H1 (cell line): ENCODE measurements around the gene PRKCA. TPM values are rescaled to one million over a fixed set of nuclear protein-coding genes. Genes with fewer than 3 reads are reported as not detected.
A peak's percentile ranks its signal among the peaks of the same experiment; 100 is the strongest.

Source experiments
- CTCF ChIA-PET: fragments of 300-600 bp; sonication (Branson Sonifier 250); formaldehyde crosslinking; loops from one replicate; lab custom pipeline; 2021; ENCODE audit not compliant: partially characterized antibody; lab: Charles Lee
- POLR2A ChIA-PET: fragments of 300-600 bp; sonication (Branson Sonifier 250); formaldehyde crosslinking; loops from one replicate; lab custom pipeline; 2021; ENCODE audit warnings: inconsistent platforms; ENCODE audit not compliant: partially characterized antibody; lab: Charles Lee
- DNase-seq, 2 experiments: peaks; one replicate each; pipeline versions ENCODE4 v3.0.0 to v3.0.0-alpha.2; 2010 to 2022; ENCODE audit warnings: low spot score in 2 of 2, low read depth in 1 of 2, mixed read lengths in 1 of 2
- FAIRE-seq: peaks from 2 replicates; lab custom pipeline; 2011; peaks lifted over from hg19 to GRCh38; lab: Jason Lieb, UNC
- H2AFZ ChIP-seq: 2 replicates; pipeline ENCODE4 v1.8.1; 2012; ENCODE audit warnings: low read length, inconsistent platforms
- H2AK5ac ChIP-seq: 2 replicates; pipeline ENCODE4 v1.6.1; 2013; ENCODE audit warnings: low read depth, low read length
- H2BK120ac ChIP-seq: replicated peaks from 2 replicates; pipeline ENCODE3; 2013; ENCODE audit warnings: low read depth, low read length, inconsistent platforms
- H2BK12ac ChIP-seq: 2 replicates; pipeline ENCODE4 v1.6.1; 2013; ENCODE audit warnings: low read depth, low read length
- H2BK15ac ChIP-seq: 2 replicates; pipeline ENCODE4 v1.6.1; 2013; ENCODE audit warnings: low read length
- H2BK20ac ChIP-seq: 2 replicates; pipeline ENCODE4 v1.6.1; 2013; ENCODE audit warnings: low read length
- H2BK5ac ChIP-seq: 2 replicates; pipeline ENCODE4 v1.6.1; 2013; ENCODE audit warnings: low read depth, low read length
- H3K14ac ChIP-seq: 2 replicates; pipeline ENCODE4 v1.6.1; 2013; ENCODE audit warnings: inconsistent platforms; ENCODE audit not compliant: insufficient read length
- H3K18ac ChIP-seq: 2 replicates; pipeline ENCODE4 v1.6.1; 2013; ENCODE audit warnings: low read length; ENCODE audit errors: extremely low read depth
- H3K23ac ChIP-seq: 2 replicates; pipeline ENCODE4 v1.6.1; 2013; ENCODE audit warnings: inconsistent platforms; ENCODE audit not compliant: insufficient read length
- H3K23me2 ChIP-seq: 2 replicates; pipeline ENCODE4 v1.6.1; 2013; ENCODE audit warnings: low read depth, low read length
- H3K27ac ChIP-seq: 2 replicates; pipeline ENCODE4 v1.6.1; 2011; ENCODE audit warnings: low read depth, low read length, inconsistent platforms
- H3K27me3 ChIP-seq, 4 experiments: replicated peaks in 1 of 4; 1 replicate in 1 of 4; 2 replicates in 3 of 4; pipeline versions ENCODE4 v1.6.1 to v1.8.1; 2011 to 2013; ENCODE audit warnings: low read length in 3 of 4, mild to moderate bottlenecking in 3 of 4, inconsistent platforms in 2 of 4, mixed read lengths in 2 of 4, moderate library complexity in 1 of 4; ENCODE audit not compliant: control insufficient read depth in 3 of 4, insufficient read depth in 3 of 4; ENCODE audit errors: extremely low read depth in 1 of 4
- H3K36me3 ChIP-seq, 4 experiments: 2 replicates each; pipeline versions ENCODE4 v1.6.1 to v1.8.1; 2011 to 2013; ENCODE audit warnings: mild to moderate bottlenecking in 4 of 4, low read length in 3 of 4, moderate library complexity in 2 of 4, control low read depth in 1 of 4, inconsistent platforms in 1 of 4; ENCODE audit not compliant: insufficient read depth in 4 of 4, control insufficient read depth in 2 of 4
- H3K4ac ChIP-seq: replicated peaks from 2 replicates; pipeline ENCODE3; 2013; ENCODE audit warnings: low read length, low read depth, mixed read lengths, inconsistent platforms; ENCODE audit not compliant: insufficient read length
- H3K4me1 ChIP-seq, 4 experiments: replicated peaks in 1 of 4; 1 replicate in 1 of 4; 2 replicates in 3 of 4; pipeline versions ENCODE4 v1.6.1 to v1.8.1; 2011 to 2013; ENCODE audit warnings: low read length in 3 of 4, inconsistent platforms in 2 of 4, mixed read lengths in 1 of 4; ENCODE audit not compliant: insufficient read depth in 4 of 4, control insufficient read depth in 3 of 4
- H3K4me2 ChIP-seq, 2 experiments: 2 replicates each; pipeline versions ENCODE4 v1.6.1 to v1.8.1; 2011 to 2013; ENCODE audit warnings: low read depth in 2 of 2, low read length in 2 of 2, control low read depth in 1 of 2, inconsistent platforms in 1 of 2, mild to moderate bottlenecking in 1 of 2; ENCODE audit not compliant: insufficient read depth in 1 of 2
- H3K4me3 ChIP-seq, 4 experiments: fragments of 200-600, 300-600 bp in 1 of 4; sonication (generic), shearing (Covaris generic), sonication (Bioruptor Twin) in 1 of 4; 2 replicates each; pipeline versions ENCODE4 v1.5.1 to v1.8.1; 2011 to 2016; ENCODE audit warnings: low read length in 4 of 4, low read depth in 3 of 4, control low read depth in 2 of 4, inconsistent platforms in 2 of 4, mild to moderate bottlenecking in 2 of 4, mixed read lengths in 1 of 4, moderate library complexity in 1 of 4; ENCODE audit not compliant: insufficient read depth in 2 of 4; ENCODE audit errors: extremely low read depth in 1 of 4
- H3K56ac ChIP-seq: replicated peaks from 2 replicates; pipeline ENCODE3; 2013; ENCODE audit warnings: low read depth, mild to moderate bottlenecking, mixed read lengths, low read length, inconsistent platforms; ENCODE audit not compliant: insufficient read length
- H3K79me1 ChIP-seq: 2 replicates; pipeline ENCODE4 v1.6.1; 2013; ENCODE audit warnings: low read depth, low read length, control low read depth
- H3K79me2 ChIP-seq, 2 experiments: 2 replicates each; pipeline versions ENCODE4 v1.6.1 to v1.8.1; 2012 to 2013; ENCODE audit warnings: low read length in 2 of 2, mild to moderate bottlenecking in 2 of 2, inconsistent platforms in 1 of 2; ENCODE audit not compliant: insufficient read depth in 2 of 2, control insufficient read depth in 1 of 2
- H3K9ac ChIP-seq, 4 experiments: replicated peaks in 1 of 4; 1 replicate in 1 of 4; 2 replicates in 3 of 4; pipeline versions ENCODE4 v1.6.1 to v1.8.1; 2011 to 2013; ENCODE audit warnings: low read depth in 3 of 4, low read length in 3 of 4, control low read depth in 2 of 4, mild to moderate bottlenecking in 2 of 4, moderate library complexity in 2 of 4, inconsistent platforms in 1 of 4; ENCODE audit errors: extremely low read depth in 1 of 4
- H3K9me3 ChIP-seq, 2 experiments: 2 replicates each; pipeline versions ENCODE4 v1.6.1 to v1.8.1; 2012 to 2013; ENCODE audit warnings: mild to moderate bottlenecking in 2 of 2, moderate library complexity in 2 of 2, control low read depth in 1 of 2, inconsistent platforms in 1 of 2, low read depth in 1 of 2, low read length in 1 of 2, mixed read lengths in 1 of 2; ENCODE audit not compliant: insufficient read depth in 2 of 2
- H4K20me1 ChIP-seq, 2 experiments: replicated peaks in 1 of 2; 2 replicates each; pipeline versions ENCODE3 to v1.8.1; 2011 to 2013; ENCODE audit warnings: inconsistent platforms in 2 of 2, low read length in 2 of 2, mild to moderate bottlenecking in 1 of 2; ENCODE audit not compliant: insufficient read depth in 2 of 2, control insufficient read depth in 1 of 2
- H4K5ac ChIP-seq: 2 replicates; pipeline ENCODE4 v1.6.1; 2013; ENCODE audit warnings: low read length, low read depth, mixed read lengths, inconsistent platforms; ENCODE audit not compliant: insufficient read length
- H4K8ac ChIP-seq: 2 replicates; pipeline ENCODE4 v1.8.0; 2013; ENCODE audit warnings: mild to moderate bottlenecking, moderate library complexity, low read length, inconsistent platforms; ENCODE audit not compliant: insufficient read depth; ENCODE audit errors: extremely low read depth
- H4K91ac ChIP-seq: replicated peaks from 2 replicates; pipeline ENCODE3; 2013; ENCODE audit warnings: low read length, mixed read lengths, inconsistent platforms; ENCODE audit not compliant: insufficient read length
- GABPA ChIP-seq: IDR thresholded peaks from 2 replicates; pipeline ENCODE4 v1.6.1; 2011; ENCODE audit warnings: mild to moderate bottlenecking, low read length, moderate library complexity, borderline replicate concordance; ENCODE audit not compliant: insufficient read depth
- JUN ChIP-seq: IDR thresholded peaks from 2 replicates; pipeline ENCODE4 v1.6.1; 2011; ENCODE audit warnings: low read depth, mild to moderate bottlenecking, improper control_type of control experiment, low read length
- SIN3A ChIP-seq, 2 experiments: IDR thresholded peaks in 1 of 2; conservative IDR thresholded peaks in 1 of 2; 2 replicates each; pipeline ENCODE4 v1.6.1; 2011 to 2012; ENCODE audit warnings: low read length in 2 of 2, improper control_type of control experiment in 1 of 2, low read depth in 1 of 2, mild to moderate bottlenecking in 1 of 2
- SIRT6 ChIP-seq: IDR thresholded peaks from one replicate; pipeline ENCODE4 v1.7.1; 2012; ENCODE audit warnings: low read length, inconsistent platforms
- SIX5 ChIP-seq: IDR thresholded peaks from 2 replicates; pipeline ENCODE4 v1.6.1; 2011; ENCODE audit warnings: mild to moderate bottlenecking, low read depth, low read length
- SP4 ChIP-seq: IDR thresholded peaks from 2 replicates; pipeline ENCODE4 v1.6.1; 2012; ENCODE audit warnings: low read length, inconsistent platforms
- WGBS, 2 experiments: shearing (Covaris generic) in 1 of 2; methylation state at CpG; one replicate each; pipeline versions ENCODE4 v1.1.6 to v1.1.7; 2013 to 2015; ENCODE audit warnings: low lambda C conversion rate in 2 of 2, mixed read lengths in 2 of 2, inconsistent platforms in 1 of 2, low coverage in 1 of 2, missing lambda C conversion rate in 1 of 2; ENCODE audit not compliant: insufficient replicate concordance in 2 of 2, insufficient coverage in 1 of 2, insufficient read length in 1 of 2; ENCODE audit errors: extremely low coverage in 1 of 2, missing lambda C conversion rate in 1 of 2; 5-methylcytosine and 5-hydroxymethylcytosine counted together
- polyA plus RNA-seq, 7 experiments: library from polyadenylated mRNA; depleted of rRNA in 3 of 7; stranded (reverse) in 5 of 7; unstranded in 2 of 7; fragments of >200 nt in 5 of 7; fragments of 200-250 nt in 2 of 7; gene quantifications; 1 replicate in 5 of 7; 2 replicates in 1 of 7; 4 replicates in 1 of 7; pipeline versions ENCODE4 v1.2.1 to v1.2.3, GENCODE V29; 2011 to 2013; ENCODE audit warnings: missing spikeins in 2 of 7, mixed read lengths in 2 of 7
- total RNA-seq: library from RNA; stranded (reverse); fragmentation: NEBNext Ultra II Directional; extraction: Animal tissue kit (Norgen Biotek cat#: 25700); gene quantifications from 2 replicates; pipeline ENCODE4 v1.2.1, GENCODE V29; 2021

Gene PRKCA
- total and polyA plus RNA-seq, 2 of the 8 experiments (the other 6 are each of a cell fraction or from before 2014, with no cell fraction given) = 5.8 to 17.8 TPM

DNA sequence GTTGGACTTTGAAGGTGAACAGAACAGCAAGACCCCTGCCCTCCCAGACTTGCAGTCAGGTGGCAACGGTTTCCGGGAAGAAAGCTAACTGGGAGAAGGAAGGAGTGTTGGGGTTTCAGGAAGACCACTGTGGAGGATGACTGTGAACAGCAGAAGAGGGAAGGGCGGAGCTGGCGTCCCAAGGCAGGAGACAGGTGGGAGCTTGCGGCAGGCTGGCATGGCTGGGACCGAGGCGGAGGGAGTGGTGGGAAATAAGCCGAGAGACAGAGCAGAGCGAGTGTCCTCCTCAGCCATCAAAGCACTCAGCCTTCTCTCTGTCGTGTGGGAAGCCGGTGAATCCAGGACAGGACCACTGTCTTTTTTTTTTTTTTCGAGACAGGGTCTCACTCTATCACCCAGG is 424.0 kb downstream of the PRKCA start:
- no peak overlapping the region for H4K8ac ChIP-seq
- no peaks in the 10 kb centered on the region for H3K27me3 ChIP-seq
- no peaks in the 10 kb centered on the region for H3K9me3 ChIP-seq
- WGBS, 2 experiments = 95% methylated on average over 11 of the region's 12 CpGs; no CpG with 5 or more reads in 1 of the 2 experiments
- CTCF ChIA-PET = interaction anchor here (0.9 to 6.2 kb wide), 11 partner anchors 9 to 525 kb away, joined by 3 to 59 read pairs (median 7); no protein-coding TSS in a partner anchor
- H2AK5ac ChIP-seq = no peak overlapping the region
- POLR2A ChIA-PET = no interaction called here
- H3K4ac ChIP-seq = no peak overlapping the region
- H3K4me1 ChIP-seq = peaks cover 13 to 33% (median 22%) of the 10 kb centered on the region in 4 experiments
- H2BK12ac ChIP-seq = peak overlapping the region; percentile 39; the same call in 1 of the 2 replicates
- H4K5ac ChIP-seq = no peak overlapping the region
- no peak overlapping the region for H2BK20ac ChIP-seq
- 0 out of 2 replicates have a peak overlapping the region, but pooled peaks have one; percentile 10 for H2BK15ac ChIP-seq
- no peak for FAIRE-seq
- no peaks in the 10 kb centered on the region for H3K79me1 ChIP-seq
- H3K18ac ChIP-seq = peak overlapping the region; percentile 67; the same call in 1 of the 2 replicates
- peak overlapping the region; percentile 48 for H4K91ac ChIP-seq
- no peak overlapping the region for H2BK120ac ChIP-seq
- no peak overlapping the region for H3K9ac ChIP-seq
- H2AFZ ChIP-seq = no peak overlapping the region
- DNase-seq = no peak
- no peak overlapping the region for H3K14ac ChIP-seq
- no peak for TF ChIP-seq JUN
- TF ChIP-seq SIRT6 = no peak
- TF ChIP-seq GABPA = no peak
- no peak for TF ChIP-seq SIX5
- TF ChIP-seq SIN3A (conservative IDR thresholded peaks at IDR 0.05 in 1 of 2, IDR thresholded peaks at IDR 0.05 in 1 of 2; ENCODE audit: low read depth in 1 of 2, low read length in 2 of 2) = no peak
- TF ChIP-seq SP4 = no peak
- H3K56ac ChIP-seq = no peak overlapping the region
- no peaks in the 10 kb centered on the region for H4K20me1 ChIP-seq
- no peak overlapping the region for H3K4me2 ChIP-seq
- H3K36me3 ChIP-seq = no peaks in the 10 kb centered on the region
- no peak overlapping the region for H3K23ac ChIP-seq
- no peak overlapping the region for H3K27ac ChIP-seq
- H3K4me3 ChIP-seq = no peak overlapping the region
- H2BK5ac ChIP-seq = no peak overlapping the region
- no peaks in the 10 kb centered on the region for H3K23me2 ChIP-seq
- no peaks in the 10 kb centered on the region for H3K79me2 ChIP-seq
